Breast epithelium (tissue), 4 donors: Measurements from ENCODE around the gene PWWP2A. TPM values are rescaled to one million over a fixed set of nuclear protein-coding genes. Genes with fewer than 3 reads are reported as not detected.

Experiments
- DNase-seq, 2 donors: peaks; one replicate each; pipeline ENCODE4 v3.0.0-alpha.2; 2019; ENCODE audit warnings: low spot score in 2 of 2
- H3K27ac ChIP-seq, 2 donors: fragments of 200-600 bp; sonication (generic) in 1 of 2; one replicate each; pipeline ENCODE4 v1.5.1; 2016 to 2019; ENCODE audit warnings: mild to moderate bottlenecking in 1 of 2
- H3K27me3 ChIP-seq, 2 donors: fragments of 200-600 bp; sonication (generic) in 1 of 2; one replicate each; pipeline versions ENCODE4 v1.5.1 to v1.6.0; 2017 to 2019; ENCODE audit warnings: control low read depth in 1 of 2, mild to moderate bottlenecking in 1 of 2
- H3K36me3 ChIP-seq: fragments of 200-600 bp; one replicate; pipeline ENCODE4 v1.5.1; 2019
- H3K4me1 ChIP-seq, 2 donors: fragments of 200-600 bp; sonication (generic); one replicate each; pipeline ENCODE4 v1.5.1; 2016 to 2019; ENCODE audit warnings: control low read depth in 1 of 2
- H3K4me3 ChIP-seq, 3 donors: fragments of 200-600 bp; sonication (generic); 1 replicate in 2 of 3; 2 replicates in 1 of 3; pipeline ENCODE4 v1.5.1; 2016 to 2019; ENCODE audit warnings: mild to moderate bottlenecking in 3 of 3, moderate library complexity in 2 of 3
- H3K9me3 ChIP-seq, 2 donors: fragments of 200-600 bp; sonication (generic) in 1 of 2; one replicate each; pipeline ENCODE4 v1.5.1; 2016 to 2019; ENCODE audit warnings: control low read depth in 1 of 2
- CTCF ChIP-seq, 3 donors: fragments of 450-650 bp; IDR thresholded peaks; one replicate each; pipeline ENCODE4 v1.5.1; 2016 to 2017; ENCODE audit warnings: antibody characterized with exemption in 3 of 3, mild to moderate bottlenecking in 3 of 3, moderate library complexity in 3 of 3
- POLR2A ChIP-seq: fragments of 450-650 bp; IDR thresholded peaks from one replicate; pipeline ENCODE4 v1.6.1; 2016; ENCODE audit warnings: antibody characterized with exemption, mild to moderate bottlenecking, moderate library complexity
- POLR2AphosphoS5 ChIP-seq, 3 donors: sonication (generic); formaldehyde crosslinking; IDR thresholded peaks; one replicate each; pipeline ENCODE4 v1.6.1; 2017; ENCODE audit warnings: antibody characterized with exemption in 3 of 3
- intact Hi-C: fragments of 100-400 bp; cut with DNase I; formaldehyde crosslinking; loops from one replicate; pipeline ENCODE4 v1.15.1; 2023; ENCODE audit warnings: low total_unique reads
- total RNA-seq, 3 donors: library from RNA; depleted of rRNA; stranded (reverse); fragments of >200 nt; gene quantifications; one replicate each; pipeline ENCODE4 v1.1.0, GENCODE V29; 2016

Gene PWWP2A
- total RNA-seq, 3 donors from 2014 or later, result 29.8 to 45.8 (median 39.3) TPM

GRCh38 chr5:160042671-160043070 lies 76.6 kb downstream of the PWWP2A start:
- TF ChIP-seq POLR2A (no peak), CTCF (IDR thresholded peaks at IDR 0.05) (no peak), POLR2AphosphoS5 (IDR thresholded peaks at IDR 0.05) (no peak)
- no peaks in the 10 kb centered on the region for H3K36me3 ChIP-seq

More at GRCh38 chr5:160042671-160043070, 76.6 kb downstream of the PWWP2A start:
- no peak for DNase-seq
- Histone ChIP-seq H3K4me3 (no peak overlapping the region), H3K4me1 (no peaks in the 10 kb centered on the region), H3K27me3 (no peaks in the 10 kb centered on the region), H3K9me3 (no peaks in the 10 kb centered on the region), H3K27ac (no peak overlapping the region)
- intact Hi-C loops, result no loop called here

Other genes with a start within 250 kb of the PWWP2A start
- gene ADRA1B, start 203.0 kb downstream of the PWWP2A start, total RNA-seq, result 1 to 10 TPM in 1 of 3 donors, under 1 TPM in 2; 0.33 to 2.9 (median 0.88) TPM
- 10 to 100 TPM; 36.3 to 45.2 (median 41.0) TPM for gene TTC1, start 110.3 kb downstream of the PWWP2A start, total RNA-seq
- gene FABP6, start 110.1 kb upstream of the PWWP2A start, total RNA-seq, result not detected
- gene CCNJL, start 193.1 kb upstream of the PWWP2A start, total RNA-seq, result 1 to 10 TPM in 2 of 3 donors, under 1 TPM in 1; 0.32 to 4.2 (median 3.6) TPM